ENCODE measurements around the gene RXRA. TPM values are rescaled to one million over a fixed set of nuclear protein-coding genes. Genes with fewer than 3 reads are reported as not detected.
A peak's percentile ranks its signal among the peaks of the same experiment; 100 is the strongest.

RXRA gene
- 6.6 TPM for total RNA-seq

GRCh38 chr9:134325813-134326723 is at the start of gene RXRA:
Gene RXRA, plus strand, starts transcription at chr9:134326455. Its CDS starts 177 bp downstream, at chr9:134326632.
- DNase-seq, result peak; percentile 44

- DNase-seq, result no peak
Observed at GRCh38 chr9:134278286-134278685, 48.0 kb upstream of the RXRA start.

- no peak for DNase-seq
Observed at GRCh38 chr9:134278974-134279640, 47.1 kb upstream of the RXRA start.

- DNase-seq, result no peak
Observed at GRCh38 chr9:134282138-134282650, 44.1 kb upstream of the RXRA start.

- DNase-seq, result peak; percentile 82
Observed at GRCh38 chr9:134283111-134283515, 43.1 kb upstream of the RXRA start.

GRCh38 chr9:134283692-134284265 is 42.5 kb upstream of the RXRA start:
- DNase-seq, result no peak

GRCh38 chr9:134284273-134284672 is 42.0 kb upstream of the RXRA start:
- DNase-seq, result no peak

GRCh38 chr9:134284741-134285140 is 41.5 kb upstream of the RXRA start:
- no peak for DNase-seq

GRCh38 chr9:134285215-134285845 is 40.9 kb upstream of the RXRA start:
- no peak for DNase-seq

- DNase-seq, result no peak
Observed at GRCh38 chr9:134286471-134287245, 39.6 kb upstream of the RXRA start.

GRCh38 chr9:134287591-134288491 is 38.4 kb upstream of the RXRA start:
- no peak for DNase-seq

- DNase-seq, result no peak
Observed at GRCh38 chr9:134288746-134289145, 37.5 kb upstream of the RXRA start.

GRCh38 chr9:134289241-134289875 is 36.9 kb upstream of the RXRA start:
- no peak for DNase-seq

GRCh38 chr9:134290603-134291451 is 35.4 kb upstream of the RXRA start:
- no peak for DNase-seq

GRCh38 chr9:134291452-134291881 is 34.8 kb upstream of the RXRA start:
- DNase-seq, result no peak

GRCh38 chr9:134291961-134292871 is 34.0 kb upstream of the RXRA start:
- no peak for DNase-seq

- no peak for DNase-seq
Observed at GRCh38 chr9:134293031-134293521, 33.2 kb upstream of the RXRA start.
